Calu3 (cell line): ENCODE data around the gene SLC38A3. TPM values are rescaled to one million over a fixed set of nuclear protein-coding genes. Genes with fewer than 3 reads are reported as not detected.

Source experiments
- BruUV-seq: library from RNA; stranded (reverse); fragments of 400-500 nt; replicated peaks from 2 replicates; lab custom pipeline; 2021; lab: Mats Ljungman, UMichigan
- CTCF ChIA-PET: fragments of 300-600 bp; sonication (Branson Sonifier 250); formaldehyde crosslinking; loops from one replicate; lab custom pipeline; 2022; ENCODE audit warnings: antibody characterized with exemption; lab: Charles Lee
- DNase-seq: peaks from one replicate; pipeline ENCODE4 v3.0.0; 2022
- H3K27ac Mint-ChIP-seq: one replicate; pipeline ENCODE4 v1.8.0; 2022; ENCODE audit warnings: mixed read lengths; ENCODE audit not compliant: unreplicated experiment
- H3K27me3 Mint-ChIP-seq: one replicate; pipeline ENCODE4 v1.8.0; 2022; ENCODE audit warnings: mixed read lengths; ENCODE audit not compliant: unreplicated experiment
- H3K36me3 Mint-ChIP-seq: one replicate; pipeline ENCODE4 v1.8.0; 2022; ENCODE audit warnings: mild to moderate bottlenecking, moderate library complexity, mixed read lengths; ENCODE audit not compliant: insufficient read depth, unreplicated experiment
- H3K4me1 Mint-ChIP-seq: one replicate; pipeline ENCODE4 v1.8.0; 2022; ENCODE audit warnings: mild to moderate bottlenecking, low read depth, mixed read lengths; ENCODE audit not compliant: unreplicated experiment
- H3K4me3 Mint-ChIP-seq: one replicate; pipeline ENCODE4 v1.8.0; 2022; ENCODE audit warnings: mild to moderate bottlenecking, low read depth, moderate library complexity, mixed read lengths; ENCODE audit not compliant: unreplicated experiment
- H3K9me3 Mint-ChIP-seq: one replicate; pipeline ENCODE4 v1.8.0; 2022; ENCODE audit warnings: low read depth, mixed read lengths; ENCODE audit not compliant: unreplicated experiment
- intact Hi-C: fragments of 100-400 bp; cut with micrococcal nuclease; formaldehyde crosslinking; loops from one replicate; pipeline ENCODE4 v1.10.0; 2022; ENCODE audit not compliant: unreplicated experiment
- total RNA-seq: library from RNA; stranded (reverse); gene quantifications from 2 replicates; pipeline ENCODE4 v1.2.3, GENCODE V29; 2022
- TF ChIP-seq, protein P1 (sequence below): fragments of 200-600 bp; IDR thresholded peaks from one replicate; pipeline ENCODE4 v1.8.0; 2022; ENCODE audit warnings: antibody characterized with exemption; ENCODE audit not compliant: unreplicated experiment

Gene SLC38A3
- total RNA-seq, 1 experiment from 2014 or later: not detected

DNA sequence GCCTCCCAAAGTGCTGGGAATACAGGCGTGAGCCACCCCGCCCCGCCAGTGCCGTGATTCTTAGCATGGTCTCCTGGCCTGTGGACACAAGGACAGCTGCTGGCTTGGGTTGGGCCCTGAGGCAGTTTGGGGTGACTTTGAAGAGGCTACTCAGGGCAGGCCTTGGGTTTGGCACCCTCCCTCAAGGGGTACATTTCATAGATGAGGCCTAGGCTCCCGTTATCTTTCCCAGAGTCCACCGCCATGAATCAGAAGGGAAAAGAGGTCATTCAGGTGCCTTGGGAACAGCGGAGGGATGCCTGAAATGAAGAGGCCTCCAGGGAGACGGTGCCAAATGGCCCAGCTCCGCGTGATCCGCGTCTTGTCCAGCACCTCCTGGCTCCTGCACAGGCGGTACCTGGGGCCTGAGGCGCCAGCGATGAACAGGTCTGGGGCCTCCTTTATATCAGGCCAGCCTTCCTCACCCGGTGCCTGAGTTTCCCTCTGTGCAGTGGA lies 40.2 kb downstream of the SLC38A3 start:
- no peaks in the 10 kb centered on the region for H3K9me3 Mint-ChIP-seq
- TF ChIP-seq, protein P1, sequence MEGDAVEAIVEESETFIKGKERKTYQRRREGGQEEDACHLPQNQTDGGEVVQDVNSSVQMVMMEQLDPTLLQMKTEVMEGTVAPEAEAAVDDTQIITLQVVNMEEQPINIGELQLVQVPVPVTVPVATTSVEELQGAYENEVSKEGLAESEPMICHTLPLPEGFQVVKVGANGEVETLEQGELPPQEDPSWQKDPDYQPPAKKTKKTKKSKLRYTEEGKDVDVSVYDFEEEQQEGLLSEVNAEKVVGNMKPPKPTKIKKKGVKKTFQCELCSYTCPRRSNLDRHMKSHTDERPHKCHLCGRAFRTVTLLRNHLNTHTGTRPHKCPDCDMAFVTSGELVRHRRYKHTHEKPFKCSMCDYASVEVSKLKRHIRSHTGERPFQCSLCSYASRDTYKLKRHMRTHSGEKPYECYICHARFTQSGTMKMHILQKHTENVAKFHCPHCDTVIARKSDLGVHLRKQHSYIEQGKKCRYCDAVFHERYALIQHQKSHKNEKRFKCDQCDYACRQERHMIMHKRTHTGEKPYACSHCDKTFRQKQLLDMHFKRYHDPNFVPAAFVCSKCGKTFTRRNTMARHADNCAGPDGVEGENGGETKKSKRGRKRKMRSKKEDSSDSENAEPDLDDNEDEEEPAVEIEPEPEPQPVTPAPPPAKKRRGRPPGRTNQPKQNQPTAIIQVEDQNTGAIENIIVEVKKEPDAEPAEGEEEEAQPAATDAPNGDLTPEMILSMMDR: no peak
- no peak overlapping the region for H3K27ac Mint-ChIP-seq
- peaks cover 20% of the 10 kb centered on the region for H3K36me3 Mint-ChIP-seq
- H3K4me3 Mint-ChIP-seq: peak overlapping the region; percentile 80
- BruUV-seq: no TSS peak
- intact Hi-C loops: no loop called here
- DNase-seq: no peak
- H3K27me3 Mint-ChIP-seq: no peaks in the 10 kb centered on the region
- CTCF ChIA-PET: no interaction called here
- H3K4me1 Mint-ChIP-seq: peaks cover 20% of the 10 kb centered on the region

DNA sequence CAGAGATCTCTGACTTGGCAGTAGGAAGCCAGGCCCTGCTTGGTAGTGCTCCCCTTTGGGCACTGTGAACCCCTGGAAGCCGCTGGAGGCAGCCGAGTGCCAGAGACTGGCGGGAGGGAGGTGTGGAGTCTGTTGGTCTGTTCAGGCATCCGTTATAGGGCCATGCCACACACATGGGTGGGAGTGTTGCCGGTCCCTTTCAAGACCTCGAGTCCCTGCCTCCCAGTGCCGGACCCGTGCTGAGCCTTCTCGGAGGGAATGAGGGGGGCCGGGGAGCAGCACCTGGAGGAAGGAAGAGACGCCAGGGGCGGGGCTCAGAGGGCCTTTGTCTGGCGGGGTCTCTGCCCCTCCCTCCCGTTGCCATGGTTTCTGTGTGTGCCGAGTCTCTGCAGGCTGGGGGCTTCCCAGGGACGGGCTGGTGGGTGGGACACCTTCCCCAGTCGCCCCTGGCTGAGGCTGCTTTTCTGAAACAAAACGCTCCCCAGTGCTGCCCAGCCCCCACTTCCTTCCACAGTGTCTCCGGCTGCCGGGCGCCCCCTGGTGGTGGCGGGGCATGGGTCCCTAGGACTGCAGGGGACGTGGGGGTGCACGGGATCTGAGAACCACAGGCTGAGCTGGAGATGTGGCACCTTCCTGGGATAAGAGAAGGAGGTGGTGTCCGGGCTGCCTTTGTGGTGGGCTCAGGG lies 40.9 kb downstream of the SLC38A3 start:
- CTCF ChIA-PET: interaction anchor here (0.6 to 1.8 kb wide), 5 partner anchors 10 to 19 kb away, joined by 3 to 14 read pairs (median 13); partner anchors contain the start of gene GNAI2
- Mint-ChIP-seq H3K27ac (peak overlapping the region; percentile 52), H3K36me3 (peaks cover 27% of the 10 kb centered on the region), H3K4me1 (peaks cover 23% of the 10 kb centered on the region), H3K27me3 (no peaks in the 10 kb centered on the region), H3K9me3 (no peaks in the 10 kb centered on the region), H3K4me3 (peak overlapping the region; percentile 80)
- peak; percentile 95 for DNase-seq
- TF ChIP-seq, protein P1: peak; percentile 93
- intact Hi-C loops: no loop called here
- no TSS peak for BruUV-seq

DNA sequence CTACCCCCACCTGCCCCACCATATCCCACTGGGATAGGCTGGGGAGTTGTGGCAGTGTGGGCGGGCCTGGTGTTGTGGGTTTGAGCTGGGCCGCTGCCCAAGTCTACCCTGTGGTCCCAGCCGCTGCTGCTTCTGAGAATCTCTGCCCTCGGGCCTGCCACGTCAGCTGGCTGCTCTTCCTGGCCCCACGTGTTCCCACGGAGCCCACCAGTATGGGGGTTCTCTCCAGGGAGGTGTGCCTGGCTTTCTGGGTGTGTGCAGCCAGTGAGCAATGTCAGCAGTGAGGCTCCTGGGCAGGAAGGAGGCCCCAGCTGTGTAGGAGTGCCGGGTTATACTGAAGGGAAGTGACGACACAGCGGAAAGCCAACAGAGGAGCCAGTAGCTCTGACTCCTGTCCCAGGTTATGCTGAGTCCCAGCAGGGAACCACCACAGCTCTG lies 41.5 kb downstream of the SLC38A3 start:
- H3K4me1 Mint-ChIP-seq: peaks cover 23% of the 10 kb centered on the region
- TF ChIP-seq, protein P1: no peak
- H3K9me3 Mint-ChIP-seq: no peaks in the 10 kb centered on the region
- DNase-seq: no peak
- no peaks in the 10 kb centered on the region for H3K27me3 Mint-ChIP-seq
- CTCF ChIA-PET: interaction anchor here (0.6 to 1.8 kb wide), 5 partner anchors 11 to 19 kb away, joined by 3 to 14 read pairs (median 13); partner anchors contain the start of gene GNAI2
- H3K36me3 Mint-ChIP-seq: peaks cover 29% of the 10 kb centered on the region
- intact Hi-C loops: no loop called here
- H3K4me3 Mint-ChIP-seq: peak overlapping the region; percentile 80
- BruUV-seq: no TSS peak
- H3K27ac Mint-ChIP-seq: peak overlapping the region; percentile 52

DNA sequence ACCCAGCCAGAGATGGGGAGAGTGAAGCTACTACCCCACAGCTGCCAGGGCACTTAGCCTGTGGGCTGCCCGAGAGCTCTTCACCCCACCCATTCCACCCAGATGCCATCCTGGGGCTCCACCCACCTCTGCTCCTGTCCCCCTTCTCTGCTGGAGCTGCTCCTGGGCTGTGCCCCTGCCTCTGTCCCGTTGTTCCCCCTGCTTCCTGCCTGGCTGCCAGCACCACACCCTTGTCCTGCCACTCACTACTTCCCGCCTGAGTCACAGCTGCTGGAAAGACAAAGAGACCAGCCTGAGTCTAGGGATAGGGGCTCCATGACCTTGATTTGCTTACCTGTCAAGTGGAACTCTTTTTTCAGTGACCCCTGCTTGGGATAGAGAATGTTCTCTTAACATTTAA lies 43.3 kb downstream of the SLC38A3 start:
- no TSS peak for BruUV-seq
- CTCF ChIA-PET: interaction anchor here (0.5 to 1.7 kb wide), 4 partner anchors 10 to 363 kb away, joined by 3 to 6 read pairs (median 4); partner anchors contain the start of genes CISH, GNAI2 and SEMA3B
- TF ChIP-seq, protein P1: no peak
- Mint-ChIP-seq H3K27ac (peak overlapping the region; percentile 68), H3K9me3 (no peaks in the 10 kb centered on the region), H3K4me3 (peak overlapping the region; percentile 7), H3K4me1 (peaks cover 17% of the 10 kb centered on the region), H3K27me3 (no peaks in the 10 kb centered on the region), H3K36me3 (peaks cover 32% of the 10 kb centered on the region)
- peak; percentile 68 for DNase-seq
- intact Hi-C loops: no loop called here
